Measurements from ENCODE around the gene DAD1.

The DAD1 gene

GRCh38 chr14:22534547-22534946 is 54.5 kb downstream of the DAD1 start:
- no peak for DNase-seq

- DNase-seq, result no peak
These were observed 55.2 kb downstream of the DAD1 start for GRCh38 chr14:22533739-22534359.

GRCh38 chr14:22533057-22533704 is 55.8 kb downstream of the DAD1 start:
- no peak for DNase-seq

GRCh38 chr14:22532345-22533056 is 56.5 kb downstream of the DAD1 start:
- DNase-seq, result no peak

GRCh38 chr14:22531451-22532344 is 57.3 kb downstream of the DAD1 start:
- no peak for DNase-seq

GRCh38 chr14:22530127-22530526 is 58.9 kb downstream of the DAD1 start:
- no peak for DNase-seq

GRCh38 chr14:22526744-22527143 is 62.3 kb downstream of the DAD1 start:
- DNase-seq, result no peak

- DNase-seq, result no peak
These were observed 62.8 kb downstream of the DAD1 start for GRCh38 chr14:22526218-22526617.

GRCh38 chr14:22524784-22525161 is 64.3 kb downstream of the DAD1 start:
- DNase-seq, result no peak

GRCh38 chr14:22524115-22524783 is 64.8 kb downstream of the DAD1 start:
- no peak for DNase-seq

- no peak for DNase-seq
These were observed 65.7 kb downstream of the DAD1 start for GRCh38 chr14:22523283-22523682.

GRCh38 chr14:22522466-22522957 is 66.5 kb downstream of the DAD1 start:
- no peak for DNase-seq

GRCh38 chr14:22521449-22522239 is 67.4 kb downstream of the DAD1 start:
- DNase-seq, result no peak

GRCh38 chr14:22520796-22521195 is 68.2 kb downstream of the DAD1 start:
- DNase-seq, result no peak

GRCh38 chr14:22519877-22520685 is 68.9 kb downstream of the DAD1 start:
- DNase-seq, result no peak

- no peak for DNase-seq
These were observed 71.0 kb downstream of the DAD1 start for GRCh38 chr14:22518073-22518472.

GRCh38 chr14:22517117-22517720 is 71.8 kb downstream of the DAD1 start:
- no peak for DNase-seq

- DNase-seq, result no peak
These were observed 73.1 kb downstream of the DAD1 start for GRCh38 chr14:22515929-22516328.

All from activated CD4-positive, alpha-beta T cell treated with anti-CD3 and anti-CD28 coated beads, Interleukin-2, amount 50 U/mL, for 1 hour (primary cell).